HEK293 (cell line): Measurements from ENCODE around the gene CHN1.

ENCODE experiments used
- YY2 ChIP-seq: fragments of 450-650 bp; formaldehyde crosslinking; IDR thresholded peaks from 2 replicates; pipeline ENCODE4 v1.5.1; 2016; ENCODE audit warnings: missing biosample characterization, missing genetic modification characterization
- ZNF146 ChIP-seq: fragments of 450-650 bp; formaldehyde crosslinking; IDR thresholded peaks from 2 replicates; pipeline ENCODE4 v1.5.1; 2016; ENCODE audit warnings: missing biosample characterization, missing genetic modification characterization
- ZNF596 ChIP-seq: fragments of 450-650 bp; IDR thresholded peaks from 2 replicates; pipeline ENCODE4 v1.5.0; 2018; ENCODE audit warnings: missing biosample characterization, mild to moderate bottlenecking, missing genetic modification characterization, moderate library complexity

GRCh38 chr2:174775571-174775980 lies 229.6 kb downstream of the CHN1 start:
- TF ChIP-seq ZNF596 (tag by site-specific recombination), result no peak
- no peak for TF ChIP-seq ZNF146
- no peak for TF ChIP-seq YY2 (tag by site-specific recombination)
